ENCODE measurements around the gene IL1RAPL2.

Gene IL1RAPL2

DNA sequence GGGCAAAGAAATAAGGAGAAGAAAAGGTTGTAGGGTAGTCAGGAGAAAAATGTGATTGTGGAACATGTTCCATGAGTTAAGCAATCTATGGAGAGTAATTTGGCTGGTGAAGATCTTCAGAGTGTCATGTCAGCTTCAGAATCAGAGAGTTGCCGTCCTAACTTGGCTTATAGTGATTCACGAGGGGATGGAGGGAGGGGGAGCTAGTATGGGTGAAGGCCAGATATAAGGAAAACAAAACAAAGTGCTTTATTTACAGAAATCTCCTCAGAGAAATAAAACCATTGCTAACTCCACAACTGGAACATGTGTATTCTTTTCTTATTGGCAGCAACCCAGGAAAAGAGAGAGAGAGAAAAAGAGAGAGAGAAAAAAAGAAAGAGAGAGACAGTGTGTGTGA is 999.9 kb downstream of the IL1RAPL2 start:
- TF ChIP-seq, protein P1, sequence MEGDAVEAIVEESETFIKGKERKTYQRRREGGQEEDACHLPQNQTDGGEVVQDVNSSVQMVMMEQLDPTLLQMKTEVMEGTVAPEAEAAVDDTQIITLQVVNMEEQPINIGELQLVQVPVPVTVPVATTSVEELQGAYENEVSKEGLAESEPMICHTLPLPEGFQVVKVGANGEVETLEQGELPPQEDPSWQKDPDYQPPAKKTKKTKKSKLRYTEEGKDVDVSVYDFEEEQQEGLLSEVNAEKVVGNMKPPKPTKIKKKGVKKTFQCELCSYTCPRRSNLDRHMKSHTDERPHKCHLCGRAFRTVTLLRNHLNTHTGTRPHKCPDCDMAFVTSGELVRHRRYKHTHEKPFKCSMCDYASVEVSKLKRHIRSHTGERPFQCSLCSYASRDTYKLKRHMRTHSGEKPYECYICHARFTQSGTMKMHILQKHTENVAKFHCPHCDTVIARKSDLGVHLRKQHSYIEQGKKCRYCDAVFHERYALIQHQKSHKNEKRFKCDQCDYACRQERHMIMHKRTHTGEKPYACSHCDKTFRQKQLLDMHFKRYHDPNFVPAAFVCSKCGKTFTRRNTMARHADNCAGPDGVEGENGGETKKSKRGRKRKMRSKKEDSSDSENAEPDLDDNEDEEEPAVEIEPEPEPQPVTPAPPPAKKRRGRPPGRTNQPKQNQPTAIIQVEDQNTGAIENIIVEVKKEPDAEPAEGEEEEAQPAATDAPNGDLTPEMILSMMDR (IDR thresholded peaks at IDR 0.05; ENCODE audit: low read depth, low read length, missing control alignments): no peak
- in situ Hi-C loops (cut with HindIII; ENCODE audit: low sequenced_read_pairs): no loop called here
- DNase-seq (ENCODE audit: low read depth): no peak
- no peak overlapping the region for H3K4me3 ChIP-seq (ENCODE audit: low read depth, low read length)

DNA sequence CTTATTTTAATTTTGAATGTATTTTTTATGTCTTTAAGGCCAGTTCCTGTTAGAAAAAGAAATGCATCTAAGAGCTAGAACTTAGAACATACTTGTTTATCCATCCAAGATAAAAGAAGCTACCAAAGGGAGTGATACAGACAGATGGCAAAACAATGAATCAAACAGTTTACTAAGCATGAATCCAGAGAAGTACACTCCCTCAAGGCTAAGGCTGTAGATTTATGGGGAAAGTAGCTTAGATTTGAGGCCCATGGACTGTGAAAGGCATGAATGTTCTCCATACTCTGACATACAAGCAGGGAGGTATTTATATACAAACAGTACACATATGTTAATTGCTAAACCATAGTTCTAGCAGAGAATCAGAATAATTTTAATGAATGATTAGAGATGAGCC is 1001.1 kb downstream of the IL1RAPL2 start:
- in situ Hi-C loops (cut with HindIII; ENCODE audit: low sequenced_read_pairs): no loop called here
- H3K4me3 ChIP-seq (ENCODE audit: low read depth, low read length): no peak overlapping the region
- DNase-seq (ENCODE audit: low read depth): no peak
- TF ChIP-seq, protein P1 (IDR thresholded peaks at IDR 0.05; ENCODE audit: low read depth, low read length, missing control alignments): no peak

DNA sequence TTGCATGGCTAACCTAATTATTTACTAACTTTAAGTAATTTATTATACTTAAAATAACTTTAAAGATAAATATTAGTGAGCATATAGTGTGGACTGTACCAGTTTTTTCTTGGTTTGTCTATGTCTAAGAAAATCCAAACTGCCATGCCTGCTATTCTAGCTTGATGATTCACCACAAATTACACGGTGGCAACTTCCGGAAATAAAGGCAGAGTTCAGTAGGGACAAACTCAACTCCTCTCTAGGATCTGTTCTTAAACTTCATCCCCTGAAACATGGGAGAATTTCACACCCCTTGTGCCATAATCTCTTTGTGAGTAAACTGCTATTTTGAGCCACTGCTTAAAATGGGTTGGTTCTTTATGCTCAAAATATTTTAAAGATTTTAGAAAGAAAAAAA is 1042.7 kb downstream of the IL1RAPL2 start:
- H3K4me3 ChIP-seq (ENCODE audit: low read depth, low read length): no peak overlapping the region
- in situ Hi-C loops (cut with HindIII; ENCODE audit: low sequenced_read_pairs): no loop called here
- TF ChIP-seq, protein P1 (IDR thresholded peaks at IDR 0.05; ENCODE audit: low read depth, low read length, missing control alignments): no peak
- DNase-seq (ENCODE audit: low read depth): no peak

DNA sequence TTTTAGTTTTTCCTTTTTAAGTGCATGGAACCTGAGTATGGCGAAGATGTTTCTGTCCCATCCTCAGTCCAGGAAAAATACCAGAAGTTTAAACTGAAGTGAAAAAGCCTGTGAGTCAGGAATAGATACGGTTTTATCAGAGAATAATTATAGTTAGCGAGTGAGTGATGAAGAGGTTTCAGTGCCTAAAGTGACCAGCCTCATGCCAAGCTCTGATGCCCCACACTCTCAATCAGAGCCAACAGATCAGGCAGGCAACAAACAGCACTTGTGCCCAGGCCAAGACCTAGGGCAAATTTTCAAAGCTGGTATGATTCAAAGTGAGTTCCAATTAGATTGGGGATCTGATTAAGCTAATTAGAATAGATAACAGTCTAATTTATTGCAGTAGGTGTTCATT is 1043.5 kb downstream of the IL1RAPL2 start:
- DNase-seq (ENCODE audit: low read depth): no peak
- in situ Hi-C loops (cut with HindIII; ENCODE audit: low sequenced_read_pairs): no loop called here
- TF ChIP-seq, protein P1 (IDR thresholded peaks at IDR 0.05; ENCODE audit: low read depth, low read length, missing control alignments): no peak
- H3K4me3 ChIP-seq (ENCODE audit: low read depth, low read length): no peak overlapping the region

DNA sequence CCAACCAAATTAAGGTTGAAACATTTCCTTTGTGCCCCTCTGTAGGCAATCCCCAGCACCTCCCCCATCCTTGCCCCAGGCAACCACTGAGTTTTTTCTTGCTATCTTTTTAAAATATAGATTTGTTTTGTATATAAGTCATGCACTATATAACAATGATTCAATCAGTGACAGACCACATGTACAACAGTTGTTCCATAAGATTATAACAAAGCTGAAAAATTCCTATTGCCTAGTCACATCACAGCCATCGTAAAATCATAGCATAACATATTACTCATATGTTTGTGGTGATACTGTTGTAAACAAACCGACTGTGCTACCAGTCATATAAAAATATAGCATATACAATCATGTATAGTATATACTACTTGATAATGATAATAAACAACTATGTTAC is 1044.4 kb downstream of the IL1RAPL2 start:
- in situ Hi-C loops (cut with HindIII; ENCODE audit: low sequenced_read_pairs): no loop called here
- DNase-seq (ENCODE audit: low read depth): no peak

DNA sequence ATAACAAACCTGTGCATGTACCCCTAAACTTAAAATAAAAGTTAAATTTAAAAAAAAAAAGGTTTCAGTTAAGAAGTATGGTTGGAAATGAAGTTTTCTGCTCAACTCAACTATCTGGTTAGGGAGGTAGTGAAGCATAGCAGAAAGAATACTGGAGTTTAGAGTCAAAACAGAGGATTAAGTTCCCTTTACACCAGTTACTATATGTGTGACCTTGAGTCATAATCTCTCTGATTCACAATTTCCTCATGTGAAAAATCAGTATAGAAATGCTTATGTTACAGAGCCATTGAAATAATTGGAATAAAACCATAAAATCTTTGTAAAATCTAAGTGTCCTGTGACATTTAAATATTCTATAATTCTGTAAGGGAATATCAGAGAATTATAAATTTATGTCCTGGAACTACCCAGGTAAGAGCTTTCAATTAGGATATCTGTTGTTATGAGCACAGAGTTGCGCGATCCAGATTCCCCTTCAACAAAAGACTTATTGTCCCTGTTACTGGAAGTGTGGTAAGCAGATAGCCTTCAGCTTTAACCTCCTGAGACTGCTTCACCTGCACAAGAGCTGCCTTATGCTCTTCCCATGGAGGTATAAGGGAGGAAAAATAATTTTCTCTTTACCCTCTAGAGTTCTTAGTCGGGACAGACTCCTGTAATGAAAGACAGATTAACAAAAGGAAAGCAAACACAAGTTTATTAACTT is 1052.5 kb downstream of the IL1RAPL2 start:
- TF ChIP-seq, protein P1 (IDR thresholded peaks at IDR 0.05; ENCODE audit: low read depth, low read length, missing control alignments): no peak
- no peak overlapping the region for H3K4me3 ChIP-seq (ENCODE audit: low read depth, low read length)
- in situ Hi-C loops (cut with HindIII; ENCODE audit: low sequenced_read_pairs): no loop called here
- no peak for DNase-seq (ENCODE audit: low read depth)

More for the DNA sequence above, 1044.4 kb downstream of the IL1RAPL2 start:
- TF ChIP-seq, protein P1 (IDR thresholded peaks at IDR 0.05; ENCODE audit: low read depth, low read length, missing control alignments): no peak
- no peak overlapping the region for H3K4me3 ChIP-seq (ENCODE audit: low read depth, low read length)
